ENCODE measurements around the gene MTX2.

MTX2 gene

DNA sequence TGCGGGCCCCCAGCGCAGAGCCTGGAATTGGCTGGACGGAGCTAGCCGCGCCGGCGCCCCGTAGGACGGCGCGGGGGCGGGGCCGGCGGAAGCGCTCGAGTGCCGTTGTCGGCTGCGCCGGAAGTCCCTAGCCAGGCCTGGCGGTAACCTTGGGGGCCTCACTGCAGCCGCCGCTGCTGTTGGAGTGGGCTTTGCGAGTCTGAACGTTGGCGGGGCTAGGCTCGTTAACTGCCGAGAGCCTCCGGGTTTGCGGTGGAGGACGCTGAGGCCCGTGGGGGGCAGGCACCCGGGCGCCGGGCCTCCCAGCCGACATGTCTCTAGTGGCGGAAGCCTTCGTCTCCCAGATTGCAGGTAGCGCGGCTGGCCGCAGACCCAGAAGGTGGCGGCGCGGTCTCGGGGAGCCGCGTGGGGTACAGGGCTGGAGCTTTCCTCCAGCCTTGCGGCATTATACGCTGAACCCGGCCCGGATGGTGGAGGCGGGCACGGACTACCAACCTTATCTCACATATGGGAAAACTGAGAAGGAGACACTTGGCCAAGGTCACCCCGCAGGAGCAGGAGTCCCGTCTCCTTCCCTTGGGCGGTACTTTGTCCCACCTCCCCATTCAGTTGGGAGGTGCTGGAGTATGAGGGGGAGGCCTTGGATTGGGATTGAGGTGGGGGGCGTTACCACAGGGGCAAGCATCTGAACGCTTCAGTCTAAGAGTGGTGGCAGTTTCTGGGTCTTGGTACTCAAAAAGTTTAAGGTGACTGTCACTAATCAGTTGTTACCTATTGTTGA is at the start of gene MTX2:
TSS of gene MTX2 (plus strand) at position 124 of the 781 bp plus-strand sequence. CDS start at position 312, 188 bp downstream.
- DNase-seq (ENCODE audit: low read depth in 1 of 2, low spot score in 1 of 2) = peak; percentile 43 to 60

DNA sequence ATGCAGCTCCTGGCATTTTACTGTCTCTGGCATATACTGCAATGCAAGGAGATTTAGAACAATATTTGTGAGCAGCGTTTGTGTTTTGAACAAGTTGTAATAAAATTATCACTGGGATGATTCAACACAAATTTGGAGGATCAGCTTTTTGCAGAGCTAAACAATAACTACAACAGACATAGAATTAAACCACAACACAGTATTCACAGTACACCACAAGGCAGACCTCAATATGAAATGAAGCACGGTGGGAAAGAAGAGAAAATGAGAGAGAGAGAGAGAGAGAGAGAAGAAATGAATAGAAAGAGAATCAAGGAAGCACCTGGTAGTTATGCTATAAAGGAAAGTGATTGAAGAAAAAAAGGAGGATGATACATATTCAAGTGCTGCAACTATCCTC is 41.4 kb upstream of the MTX2 start:
- no peak for DNase-seq (ENCODE audit: low read depth in 1 of 2, low spot score in 1 of 2)

DNA sequence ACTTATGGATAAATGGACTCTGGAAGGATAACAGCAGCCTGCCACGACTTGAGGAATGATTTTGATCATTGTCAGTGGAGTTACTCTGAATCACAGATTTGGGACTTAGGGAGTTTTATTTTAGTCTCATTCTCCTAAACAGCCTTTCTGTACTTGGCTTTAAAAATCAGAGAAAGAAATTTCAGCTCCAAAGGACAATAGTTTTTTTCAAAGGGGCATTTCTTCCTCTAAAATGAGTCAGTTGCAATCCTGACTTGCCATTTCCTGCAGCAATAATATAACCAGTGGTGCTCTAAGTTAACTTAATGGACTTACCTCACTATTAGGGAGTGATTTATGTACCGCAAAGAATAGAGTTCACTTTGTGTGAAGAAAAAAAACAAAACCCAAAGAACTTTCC is 35.1 kb upstream of the MTX2 start:
- no peak for DNase-seq (ENCODE audit: low read depth in 1 of 2, low spot score in 1 of 2)

DNA sequence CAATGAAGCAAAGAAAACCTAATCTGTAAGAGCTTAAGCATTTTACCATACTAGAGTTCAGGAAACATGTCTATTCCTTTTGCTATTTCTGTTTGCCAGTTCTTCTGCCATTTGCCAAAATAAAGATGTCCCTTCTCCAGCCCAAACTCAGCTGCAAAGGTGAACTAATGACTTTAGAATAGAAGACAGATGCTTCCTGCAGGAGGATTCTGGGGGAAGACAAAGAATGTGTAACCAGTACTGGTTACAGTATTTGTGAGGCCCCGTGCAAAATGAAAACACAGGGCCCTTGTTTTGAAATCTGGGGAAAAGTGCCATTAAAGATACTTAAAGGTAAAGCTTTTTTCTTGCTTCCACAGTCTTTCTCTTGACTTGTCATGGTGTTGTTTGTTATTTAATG is 34.3 kb upstream of the MTX2 start:
- no peak for DNase-seq (ENCODE audit: low read depth in 1 of 2, low spot score in 1 of 2)

DNA sequence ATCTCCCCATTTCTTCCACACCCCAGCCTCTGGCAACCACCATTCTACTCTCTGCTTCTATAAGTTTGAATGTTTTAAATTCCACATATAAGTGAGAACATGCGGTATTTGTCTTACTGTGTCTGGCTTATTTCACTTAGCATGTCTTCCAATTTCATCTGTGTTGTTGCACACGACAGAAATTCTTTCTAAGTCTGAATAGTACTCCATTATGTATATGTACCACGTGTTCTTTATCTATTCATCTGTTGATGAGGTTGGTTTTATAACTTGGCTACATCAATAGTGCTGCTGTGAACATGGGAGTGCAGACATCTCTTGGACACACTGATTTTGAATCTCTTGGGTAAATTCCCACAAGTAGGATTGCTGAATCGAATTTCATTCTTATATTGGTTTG is 31.8 kb upstream of the MTX2 start:
- no peak for DNase-seq (ENCODE audit: low read depth in 1 of 2, low spot score in 1 of 2)

DNA sequence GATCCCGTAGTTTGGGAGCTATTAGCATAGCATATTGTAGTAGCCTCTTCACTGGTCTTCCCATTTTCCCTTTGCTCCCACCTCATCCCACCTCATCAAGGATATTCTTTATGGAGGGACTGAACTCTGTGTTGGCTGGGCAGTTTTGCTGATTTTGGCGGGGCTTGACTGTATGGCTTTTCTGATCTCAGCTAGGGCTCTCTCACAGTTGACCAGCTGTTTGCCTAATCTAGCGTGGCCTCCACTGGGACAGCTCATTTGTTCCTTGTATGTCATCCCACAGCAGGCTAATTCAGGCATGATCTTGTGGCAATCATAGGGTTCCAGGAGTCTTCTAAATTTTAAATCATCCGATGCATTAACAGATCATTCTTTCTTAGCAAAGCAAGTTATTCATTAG is 30.2 kb upstream of the MTX2 start:
- DNase-seq (ENCODE audit: low read depth in 1 of 2, low spot score in 1 of 2) = no peak

DNA sequence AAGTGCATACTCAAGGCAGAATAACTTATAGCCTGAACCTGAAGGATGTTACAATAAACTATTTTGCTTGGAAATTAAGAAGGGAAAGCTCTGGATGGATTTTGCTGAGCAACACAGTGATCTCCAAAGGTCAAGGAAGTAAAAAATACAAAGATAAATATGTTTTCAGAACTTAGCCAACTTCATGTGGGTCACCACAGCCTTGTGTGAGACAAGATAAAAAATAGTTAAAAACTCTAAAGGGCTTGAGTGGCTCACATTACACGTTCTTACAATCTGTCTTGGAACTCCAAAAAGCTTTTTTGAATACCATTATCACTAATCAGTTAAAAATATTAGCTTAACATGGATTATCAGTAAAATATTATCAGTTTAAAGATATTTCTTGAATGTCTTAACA is 28.9 kb upstream of the MTX2 start:
- no peak for DNase-seq (ENCODE audit: low read depth in 1 of 2, low spot score in 1 of 2)

DNA sequence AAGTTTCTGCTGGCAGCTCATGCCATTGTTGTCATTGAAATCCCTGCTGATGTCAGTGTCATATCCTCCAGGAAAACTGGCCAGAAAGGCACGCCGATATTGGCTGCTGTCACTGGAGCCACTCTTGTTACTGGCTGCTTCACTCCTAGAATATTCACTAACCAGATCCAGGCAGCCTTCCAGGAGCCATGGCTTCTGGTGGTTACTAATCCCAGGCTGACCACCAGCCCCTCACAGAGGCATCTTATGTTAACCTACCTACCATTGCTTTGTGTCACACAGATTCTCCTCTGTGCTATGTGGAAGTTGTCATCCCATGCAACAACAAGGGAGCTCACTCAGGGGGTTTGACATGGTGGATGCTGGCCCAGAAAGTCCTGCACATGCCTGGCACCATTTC is 27.0 kb upstream of the MTX2 start:
- no peak for DNase-seq (ENCODE audit: low read depth in 1 of 2, low spot score in 1 of 2)

DNA sequence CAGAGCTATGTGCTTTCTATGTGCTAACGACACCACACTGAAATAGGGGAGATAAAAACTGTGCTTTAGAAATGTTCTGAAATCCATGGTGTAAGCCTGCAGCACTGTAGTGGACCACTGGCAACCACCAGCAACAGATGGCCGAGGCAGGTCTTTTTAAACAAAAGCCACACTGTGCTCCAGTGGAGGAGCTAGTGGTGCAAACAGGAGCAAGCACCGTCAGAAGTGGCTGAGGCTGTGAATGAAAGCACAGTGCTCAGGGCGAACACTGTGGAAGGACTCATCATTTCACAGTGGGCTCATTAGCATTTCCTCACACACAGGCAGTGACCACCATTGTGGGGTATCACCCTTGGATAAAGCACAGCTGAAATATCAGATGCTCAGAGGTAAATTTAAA is 22.9 kb upstream of the MTX2 start:
- no peak for DNase-seq (ENCODE audit: low read depth in 1 of 2, low spot score in 1 of 2)

DNA sequence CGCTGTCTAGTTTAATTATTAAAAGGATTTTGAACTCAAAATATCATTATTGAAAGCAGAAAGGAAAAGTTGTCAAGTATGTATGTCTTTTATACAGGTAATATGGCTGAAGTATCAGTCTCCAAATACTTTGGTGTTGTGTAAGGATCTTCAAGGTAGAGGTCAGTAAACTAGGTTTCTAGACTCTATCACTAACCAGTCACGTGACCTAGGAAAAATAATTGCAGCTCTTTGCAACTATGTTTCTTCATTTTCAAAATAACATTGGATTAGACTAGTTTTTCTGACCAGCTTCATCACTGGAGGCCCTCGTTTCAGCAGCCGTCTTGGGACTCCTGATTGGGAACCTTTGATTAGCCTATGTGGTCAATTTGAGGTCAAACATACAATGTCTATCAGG is 21.4 kb upstream of the MTX2 start:
- DNase-seq (ENCODE audit: low read depth in 1 of 2, low spot score in 1 of 2) = no peak

DNA sequence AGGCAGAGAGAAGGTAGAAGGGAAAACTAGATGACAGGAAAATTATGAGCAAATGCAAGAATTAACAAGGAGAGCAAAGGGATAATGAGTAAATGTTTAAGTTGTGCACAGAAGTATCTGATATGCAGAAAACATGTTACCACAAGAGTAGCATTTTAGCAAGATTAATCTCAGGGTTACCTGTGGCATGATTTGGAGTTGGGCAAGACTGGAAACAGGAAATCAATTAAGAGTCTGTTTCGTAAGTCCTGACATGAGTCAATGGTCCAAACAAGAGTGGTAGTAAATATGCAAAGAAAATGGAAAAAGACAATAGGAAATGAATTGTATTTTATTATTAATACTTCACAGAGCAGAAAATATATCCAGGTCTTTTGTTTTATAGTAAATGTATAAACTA is 17.3 kb upstream of the MTX2 start:
- no peak for DNase-seq (ENCODE audit: low read depth in 1 of 2, low spot score in 1 of 2)

DNA sequence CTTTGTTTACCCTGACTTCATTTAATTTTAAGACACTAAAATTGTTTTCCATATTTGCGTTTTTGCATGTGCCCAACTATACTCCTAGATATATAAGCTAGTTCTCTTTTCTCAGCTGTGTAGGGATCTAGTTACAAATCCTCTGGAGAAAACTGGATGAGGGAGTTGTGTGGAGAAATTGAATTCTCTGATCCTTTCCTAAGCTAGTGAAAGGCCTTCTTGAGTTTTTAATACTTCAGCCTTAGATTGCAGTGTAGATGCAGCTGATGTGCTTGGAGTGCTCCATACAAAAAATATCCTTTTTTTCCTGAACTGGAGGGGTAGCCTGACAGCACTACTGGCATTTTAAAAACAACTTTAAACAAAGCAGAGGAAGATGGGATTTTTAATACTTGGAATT is 8.6 kb upstream of the MTX2 start:
- no peak for DNase-seq (ENCODE audit: low read depth in 1 of 2, low spot score in 1 of 2)

DNA sequence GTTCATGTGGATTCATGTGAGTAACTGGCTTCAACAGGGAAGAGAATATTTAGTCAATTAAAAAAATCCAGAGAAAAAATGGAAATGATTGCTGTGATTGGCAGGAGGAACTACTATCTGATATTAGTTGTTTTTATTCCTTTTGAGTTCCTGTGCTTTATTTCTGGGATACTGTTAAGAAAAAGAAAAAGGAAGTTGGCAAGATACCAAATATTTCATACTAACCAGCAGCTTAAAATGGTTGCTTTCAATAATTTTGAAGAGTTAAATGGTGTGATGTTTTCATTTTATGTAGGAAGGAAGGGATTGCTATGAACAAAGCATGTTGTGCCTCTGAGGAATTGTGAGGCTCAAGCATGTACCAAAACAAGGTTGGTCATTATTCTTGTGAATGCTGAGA is 8.1 kb upstream of the MTX2 start:
- no peak for DNase-seq (ENCODE audit: low read depth in 1 of 2, low spot score in 1 of 2)

DNA sequence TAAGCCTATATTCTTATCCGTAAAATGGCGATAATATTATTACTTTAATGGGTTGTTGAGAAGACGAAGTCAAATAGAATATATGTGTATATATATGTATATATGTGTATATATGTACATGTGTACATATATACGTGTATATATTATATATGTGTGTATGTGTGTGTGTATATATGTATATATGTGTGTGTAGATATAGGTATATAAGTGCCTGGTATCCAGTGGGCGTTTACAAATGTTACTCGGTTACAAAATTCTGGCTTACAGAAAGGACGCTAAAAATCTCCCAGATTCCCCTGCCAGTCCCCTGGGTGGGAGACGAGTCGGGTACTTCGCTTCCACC is 295 bp upstream of the MTX2 start:
- DNase-seq (ENCODE audit: low read depth in 1 of 2, low spot score in 1 of 2) = no peak

DNA sequence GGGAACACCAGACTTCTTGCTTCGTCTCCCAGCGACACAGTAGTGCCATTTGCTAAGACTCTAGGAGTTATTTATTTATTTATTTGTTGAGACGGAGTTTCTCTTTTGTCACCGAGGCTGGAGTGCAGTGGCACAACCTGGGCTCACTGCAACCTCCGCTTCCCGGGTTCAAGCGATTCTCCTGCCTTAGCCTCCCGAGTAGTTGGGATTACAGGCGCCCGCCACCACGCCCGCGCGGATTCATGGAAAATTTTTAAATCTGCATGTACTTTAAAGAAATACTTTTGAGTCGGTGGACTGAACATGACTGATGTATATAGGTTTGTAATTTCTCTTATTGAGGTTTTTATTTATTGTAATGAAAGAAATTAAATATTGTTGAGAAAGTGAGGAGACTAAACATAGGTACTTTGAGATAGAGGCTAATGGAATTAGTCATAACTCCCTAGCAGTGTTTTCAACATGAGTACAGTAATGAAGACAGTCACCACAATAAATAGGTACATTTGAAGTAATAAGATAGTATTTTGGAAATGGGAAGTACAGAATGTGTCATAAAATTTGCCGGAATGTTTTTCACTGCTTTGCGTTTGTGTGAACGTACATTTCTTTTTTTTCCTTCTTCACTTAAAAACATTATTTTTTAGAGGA is 983 bp downstream of the MTX2 start:
- no peak for DNase-seq (ENCODE audit: low read depth in 1 of 2, low spot score in 1 of 2)

DNA sequence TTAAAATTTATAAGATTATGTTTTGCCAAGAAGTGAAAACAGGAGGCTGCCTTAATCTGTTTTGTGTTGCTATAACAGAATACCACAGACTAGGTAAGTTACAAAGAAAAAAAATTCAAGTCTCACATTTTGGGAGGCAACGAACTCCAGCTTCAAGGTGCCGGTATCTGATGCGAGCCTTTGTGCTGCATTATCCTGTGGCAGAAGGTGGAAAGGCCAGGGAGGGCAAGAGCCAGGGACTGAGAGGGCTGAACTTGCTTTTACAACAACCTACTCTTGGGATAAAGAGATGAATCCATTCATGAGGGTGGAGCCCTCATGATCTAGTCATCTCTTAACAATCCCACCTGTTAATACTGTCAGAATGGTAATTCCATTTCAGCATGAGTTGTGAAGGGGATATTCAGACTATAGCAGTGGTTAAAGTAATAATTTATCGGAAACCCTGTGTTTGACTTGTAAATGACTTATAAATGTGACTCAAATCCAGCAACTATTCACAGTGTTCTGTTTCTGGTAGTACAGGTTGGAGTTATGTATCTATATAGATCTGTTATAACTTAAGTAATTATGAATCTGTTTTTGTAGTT is 3.7 kb downstream of the MTX2 start:
- no peak for DNase-seq (ENCODE audit: low read depth in 1 of 2, low spot score in 1 of 2)

DNA sequence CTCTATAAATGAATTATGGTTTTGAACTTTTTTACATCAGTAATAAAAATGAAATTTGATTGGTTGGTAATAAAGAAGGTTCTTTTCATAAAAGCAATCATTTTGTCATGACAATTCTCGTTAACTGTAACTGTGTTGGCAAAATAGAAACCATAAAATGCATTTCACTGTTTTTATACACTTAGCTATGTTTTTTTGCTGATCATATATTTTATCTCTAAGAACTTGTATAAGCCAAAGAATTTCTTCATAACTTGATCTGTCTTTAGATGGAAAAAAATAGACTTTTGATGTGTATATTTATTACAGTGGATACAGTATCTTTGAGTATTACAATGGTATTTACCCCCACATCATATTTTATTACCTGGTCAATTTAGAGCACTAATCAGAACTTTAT is 9.7 kb downstream of the MTX2 start:
- DNase-seq (ENCODE audit: low read depth in 1 of 2, low spot score in 1 of 2) = no peak

DNA sequence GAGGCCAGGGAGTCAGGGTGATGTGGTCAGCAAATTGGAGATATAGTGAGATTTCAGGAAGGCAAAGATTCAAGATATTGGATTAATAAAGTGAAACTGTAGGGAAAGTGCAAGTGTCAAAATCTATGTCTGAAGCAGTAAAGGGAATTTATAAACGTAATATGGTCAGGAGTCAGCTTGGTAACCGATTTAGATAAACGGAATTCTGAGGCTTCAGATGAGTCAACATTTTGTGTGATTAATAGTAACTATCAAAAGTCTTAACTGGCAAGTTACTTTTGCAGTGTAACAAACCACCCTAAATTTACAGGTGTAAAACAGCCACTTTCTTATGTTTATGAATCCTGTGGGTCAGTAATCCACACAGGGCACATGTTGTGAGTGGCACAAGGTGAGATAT is 10.9 kb downstream of the MTX2 start:
- DNase-seq (ENCODE audit: low read depth in 1 of 2, low spot score in 1 of 2) = no peak

DNA sequence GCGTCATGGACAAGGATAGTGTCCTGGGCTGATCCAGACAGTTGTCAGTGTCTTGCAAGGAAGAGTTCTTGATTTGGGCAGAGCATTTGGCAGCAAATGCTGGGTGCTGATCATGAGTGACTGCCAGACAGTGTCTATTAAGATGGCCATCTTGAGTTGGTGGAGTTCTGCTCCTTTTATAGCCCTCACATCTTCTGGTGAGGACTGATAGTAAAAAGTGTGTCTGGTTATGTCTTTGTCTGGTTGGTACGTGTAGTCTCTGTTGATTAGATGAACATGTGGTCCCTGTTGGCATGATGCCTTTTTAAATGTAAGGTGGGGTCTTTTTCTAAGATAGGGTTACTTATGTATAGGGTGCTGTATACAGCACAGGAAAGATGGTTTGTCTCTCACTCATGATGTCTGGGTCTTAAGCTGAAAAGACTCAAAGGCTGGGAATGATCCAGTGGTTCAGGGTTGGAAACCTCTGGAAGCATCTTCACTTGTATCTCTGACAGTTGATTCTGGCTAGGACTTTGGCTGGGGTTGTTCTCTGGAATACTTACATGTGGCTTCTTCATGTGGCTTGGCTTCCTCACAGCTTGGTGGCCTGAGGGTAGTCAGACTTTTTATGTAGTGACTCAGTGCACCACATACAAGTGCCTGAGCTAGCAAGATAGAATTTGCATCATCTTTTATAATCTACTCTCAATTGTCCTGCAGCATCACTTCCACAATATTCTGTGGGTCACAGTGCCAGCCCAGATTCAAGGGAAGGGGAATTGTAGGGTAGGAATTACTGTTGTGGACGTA is 11.8 kb downstream of the MTX2 start:
- no peak for DNase-seq (ENCODE audit: low read depth in 1 of 2, low spot score in 1 of 2)

DNA sequence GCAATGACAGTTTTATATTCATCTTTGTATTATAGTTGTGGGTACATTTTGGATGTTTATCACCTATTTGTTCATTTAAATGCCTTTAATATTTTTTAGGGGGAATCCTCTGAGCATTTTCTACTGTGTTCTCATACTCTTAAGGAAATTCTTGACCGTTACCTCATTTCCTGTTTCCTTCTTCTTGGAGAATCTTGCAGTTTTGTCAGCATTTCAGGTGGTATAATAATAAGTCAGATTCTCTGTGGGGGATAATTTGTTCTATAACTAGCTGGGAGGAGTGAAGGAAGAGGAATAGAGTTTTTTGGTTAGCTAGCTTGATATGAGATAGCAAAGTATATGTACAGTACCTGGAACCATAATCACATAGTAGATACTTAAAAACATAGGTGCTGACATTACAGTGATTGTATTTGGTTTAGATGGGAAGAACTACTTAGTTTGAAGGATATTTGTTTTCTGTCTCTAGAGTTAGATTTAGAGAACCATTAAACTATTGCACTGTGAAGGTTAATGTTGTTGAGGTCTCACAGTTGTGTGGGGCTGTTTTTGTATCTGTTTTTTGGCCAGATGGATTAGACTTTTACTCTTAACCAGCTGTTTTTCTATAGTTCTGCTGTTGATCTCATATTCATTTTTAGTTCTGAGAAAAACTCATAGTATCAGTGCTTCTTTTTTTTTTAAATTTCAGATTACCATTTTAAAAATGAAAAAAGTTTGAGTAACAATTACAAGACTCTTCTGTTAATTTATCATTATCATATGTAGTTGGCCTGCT is 14.2 kb downstream of the MTX2 start:
- DNase-seq (ENCODE audit: low read depth in 1 of 2, low spot score in 1 of 2) = no peak

DNA sequence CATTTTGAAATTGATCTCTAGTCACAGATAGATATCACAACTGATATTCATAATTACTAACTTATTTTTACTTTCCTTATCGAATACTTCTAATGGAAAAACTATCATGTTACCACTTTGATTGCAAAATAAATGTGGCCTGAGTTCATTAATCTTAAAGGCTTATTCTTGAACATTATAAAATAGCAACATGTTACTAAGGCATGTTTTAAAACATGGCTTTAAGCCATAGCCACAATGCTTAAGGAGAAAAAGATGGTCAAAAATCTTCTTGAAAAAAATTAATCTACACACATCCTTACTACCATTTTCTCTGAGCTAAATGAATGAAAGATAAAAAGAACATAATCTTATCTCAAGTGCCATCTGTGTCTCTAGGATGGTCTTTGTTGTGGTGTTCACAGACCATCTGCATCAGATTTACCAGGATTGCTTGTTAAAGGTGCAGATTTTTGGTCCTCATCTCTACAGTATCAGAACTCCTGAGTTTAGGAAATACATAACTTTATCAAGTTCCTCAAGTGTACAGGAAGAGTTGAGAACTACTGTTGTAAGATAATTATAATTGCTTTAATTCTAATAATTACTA is 15.3 kb downstream of the MTX2 start:
- DNase-seq (ENCODE audit: low read depth in 1 of 2, low spot score in 1 of 2) = no peak
